GM18873 (cell line): Measurements from ENCODE around the gene OGG1.
A peak's percentile ranks its signal among the peaks of the same experiment; 100 is the strongest.

Source experiments
- ATAC-seq: cut with Tn5 transposase; IDR thresholded peaks from one replicate; pipeline ENCODE4 v1.9.1; 2021; ENCODE audit warnings: mild to moderate bottlenecking, moderate library complexity, moderate number of reproducible peaks; ENCODE audit not compliant: unreplicated experiment, low FRiP score

OGG1 gene

GRCh38 chr3:9781978-9782603 is 32.3 kb downstream of the OGG1 start:
- ATAC-seq, result no peak

DNA sequence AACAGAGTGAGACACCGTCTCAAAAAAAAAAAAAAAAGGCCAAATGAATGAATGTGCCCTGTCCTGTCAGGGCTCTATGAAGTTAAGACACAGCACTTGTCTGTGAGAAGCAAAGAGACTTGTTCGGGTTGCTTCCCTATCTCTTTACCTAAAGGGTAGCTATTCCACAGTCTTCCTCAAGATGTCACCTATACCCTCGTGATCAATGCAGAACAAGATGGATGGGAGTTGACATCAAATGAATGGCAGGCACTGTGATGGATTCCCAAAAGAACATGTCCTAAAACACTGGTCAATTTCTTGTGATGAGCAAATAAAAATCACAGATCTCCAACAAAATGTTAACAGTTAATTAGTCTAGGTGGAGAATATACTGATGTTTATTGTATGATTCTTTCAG is 33.0 kb downstream of the OGG1 start:
- ATAC-seq, result no peak

GRCh38 chr3:9783954-9784353 is 34.2 kb downstream of the OGG1 start:
- ATAC-seq, result no peak

DNA sequence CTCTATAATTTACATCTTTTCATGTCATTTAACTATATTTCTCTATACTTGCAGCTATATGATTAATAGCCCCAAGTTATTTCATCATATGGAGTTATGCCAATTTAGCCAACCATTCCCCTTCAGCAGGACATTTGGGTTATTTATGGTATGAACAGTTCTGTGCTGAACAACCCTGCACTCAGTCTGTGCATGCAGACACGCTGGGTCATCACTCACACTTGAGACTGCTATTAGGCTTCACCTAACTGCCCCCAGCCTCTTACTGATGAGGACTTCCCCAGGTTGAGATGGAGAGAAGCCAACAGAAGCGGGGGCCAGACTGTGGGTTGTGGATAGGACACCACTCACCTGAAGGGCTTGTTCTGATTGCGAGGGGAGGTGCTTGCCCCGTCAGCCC is 35.2 kb downstream of the OGG1 start:
- no peak for ATAC-seq

DNA sequence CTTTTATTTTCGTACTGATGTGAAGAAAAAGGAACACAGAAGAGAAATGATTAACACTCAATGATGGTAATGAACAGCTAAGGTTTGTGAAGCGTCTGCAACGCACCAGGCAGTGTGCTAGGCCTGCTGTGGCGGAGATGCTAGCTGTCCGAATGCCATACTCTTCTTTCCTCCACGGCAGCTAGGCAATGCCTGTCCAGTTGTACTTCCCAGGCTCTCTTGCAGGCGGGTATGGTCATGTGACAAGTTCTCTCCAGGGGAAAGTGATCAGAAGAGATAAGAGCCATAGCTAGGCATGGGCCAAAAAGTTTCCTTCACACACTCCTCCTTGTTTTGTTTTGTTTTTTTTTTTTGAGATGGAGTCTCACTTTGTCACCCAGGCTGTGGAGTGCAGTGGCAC is 35.9 kb downstream of the OGG1 start:
- no peak for ATAC-seq

- no peak for ATAC-seq
Measured at GRCh38 chr3:9786209-9786739, 36.5 kb downstream of the OGG1 start.

- no peak for ATAC-seq
Measured at GRCh38 chr3:9786825-9787669, 37.3 kb downstream of the OGG1 start.

- ATAC-seq, result no peak
Measured at GRCh38 chr3:9787714-9788113, 38.0 kb downstream of the OGG1 start.

GRCh38 chr3:9791127-9791526 is 41.4 kb downstream of the OGG1 start:
- no peak for ATAC-seq

DNA sequence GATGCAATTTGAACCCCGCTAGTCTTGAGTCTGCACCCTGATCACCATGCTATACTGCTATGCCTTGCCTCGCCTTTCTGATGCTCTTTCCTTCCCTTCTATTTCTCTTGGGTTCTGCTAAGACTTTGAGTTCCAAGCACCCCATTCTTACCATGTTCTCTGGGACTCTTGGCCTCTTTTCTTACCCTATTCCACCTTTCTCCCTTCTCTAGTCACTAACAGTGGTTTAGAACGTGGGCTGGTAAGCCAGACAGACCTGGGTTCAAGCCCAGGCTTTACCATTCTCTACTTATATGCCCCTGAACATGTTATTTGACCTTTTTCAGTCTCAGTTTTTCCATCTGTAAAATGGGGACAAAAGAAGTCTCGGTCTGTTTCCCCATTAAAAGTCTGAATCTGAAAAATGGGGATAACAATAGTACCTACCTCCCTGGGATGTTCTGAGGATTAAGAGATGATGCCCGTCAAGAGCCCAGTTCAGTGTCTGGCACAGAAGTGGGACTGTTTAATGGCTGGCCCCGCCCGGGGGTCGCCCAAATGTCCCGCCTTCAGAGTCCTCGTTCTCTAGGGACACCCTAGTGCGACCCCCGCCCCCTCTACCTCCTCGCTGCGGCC is 42.1 kb downstream of the OGG1 start:
- ATAC-seq, result no peak

DNA sequence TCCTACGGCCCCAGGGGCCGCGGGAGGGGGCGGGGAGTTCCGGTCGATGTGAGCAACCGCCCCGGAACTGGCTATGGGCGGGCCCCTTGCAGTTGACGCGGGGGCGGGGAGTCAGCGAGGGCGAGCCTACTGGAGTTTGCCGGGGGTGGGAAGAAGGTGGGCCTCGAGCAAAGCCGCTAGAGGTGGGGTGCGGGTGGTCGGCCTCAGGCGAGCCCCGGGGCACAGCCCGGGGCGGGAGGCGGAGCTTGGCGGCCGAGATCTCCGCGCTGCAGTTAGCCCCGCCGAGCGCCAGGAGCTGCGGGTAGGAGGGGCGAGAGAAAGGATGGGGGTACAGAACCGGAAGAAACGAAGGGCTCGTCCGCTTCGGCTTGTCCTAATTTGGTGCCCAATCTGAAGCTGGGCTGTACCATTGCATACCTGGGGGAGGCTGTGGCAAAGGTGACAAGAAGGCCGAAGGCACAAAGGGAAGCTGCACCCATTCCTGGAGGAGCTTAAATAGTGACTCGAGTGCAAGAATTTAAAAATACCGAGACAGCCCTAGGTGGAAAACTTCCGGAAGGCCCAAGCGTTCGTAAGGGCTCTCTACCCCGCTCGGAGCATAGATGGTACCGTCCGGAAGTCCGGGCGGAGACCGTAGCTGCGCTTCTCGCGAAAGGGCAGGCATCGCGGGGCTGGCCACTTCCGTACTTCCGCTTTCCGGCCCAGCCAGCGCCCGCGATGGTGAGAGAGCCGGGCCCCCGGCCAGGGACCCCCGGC is 42.8 kb downstream of the OGG1 start, which contains the start of the genes ARPC4 and TADA3:
TSS of gene ARPC4 (plus strand) at position 678 of the 756 bp plus-strand sequence. CDS start at position 718, 40 bp downstream.
TSS of gene TADA3 (minus strand) at position 69 of the 756 bp plus-strand sequence. CDS start 1,007 bp downstream, outside the sequence.
- ATAC-seq, result peak; percentile 80

- no peak for ATAC-seq
Measured at GRCh38 chr3:9793161-9793781, 43.5 kb downstream of the OGG1 start.

GRCh38 chr3:9794400-9794799 is 44.6 kb downstream of the OGG1 start:
- ATAC-seq, result no peak

GRCh38 chr3:9795207-9795606 is 45.5 kb downstream of the OGG1 start:
- ATAC-seq, result no peak

GRCh38 chr3:9797196-9797945 is 47.6 kb downstream of the OGG1 start:
- ATAC-seq, result no peak

DNA sequence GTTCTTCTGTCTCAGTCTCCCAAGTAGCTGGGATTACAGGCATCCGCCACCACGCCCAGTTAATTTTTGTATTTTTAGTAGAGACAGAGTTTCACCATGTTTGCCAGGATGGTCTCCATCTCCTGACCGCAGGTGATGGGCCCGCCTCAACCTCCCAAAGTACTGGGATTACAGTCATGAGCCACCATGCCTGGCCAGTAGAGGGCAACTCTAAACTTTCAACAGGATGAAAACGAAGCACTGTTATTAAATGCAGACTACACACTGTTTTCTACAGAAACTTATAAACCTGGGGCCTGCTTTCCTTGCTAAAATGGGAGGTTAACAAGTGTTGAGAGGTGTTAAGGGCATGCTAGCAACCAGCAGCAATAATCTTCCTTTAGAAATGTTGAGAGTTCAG is 50.8 kb downstream of the OGG1 start:
- no peak for ATAC-seq

GRCh38 chr3:9803494-9803893 is 53.7 kb downstream of the OGG1 start:
- no peak for ATAC-seq

GRCh38 chr3:9804996-9805395 is 55.2 kb downstream of the OGG1 start:
- no peak for ATAC-seq

- ATAC-seq, result no peak
Measured at GRCh38 chr3:9806137-9806536, 56.4 kb downstream of the OGG1 start.
